Activated CD4-positive, alpha-beta memory T cell treated with anti-CD3 and anti-CD28 coated beads, Interleukin-2, amount 10 ng/mL, durations not matched to agents 7 days and 5 days (primary cell): ENCODE data around the gene CHST11. TPM values are rescaled to one million over a fixed set of nuclear protein-coding genes. Genes with fewer than 3 reads are reported as not detected.
A peak's percentile ranks its signal among the peaks of the same experiment; 100 is the strongest.

Experiments used
- CTCF ChIA-PET: fragments of 350-600 bp; sonication (Branson Sonifier 250); formaldehyde crosslinking; loops from one replicate; lab custom pipeline; 2021; ENCODE audit warnings: antibody characterized with exemption, inconsistent platforms; lab: Charles Lee
- POLR2A ChIA-PET: fragments of 350-600 bp; sonication (Branson Sonifier 250); formaldehyde crosslinking; loops from one replicate; lab custom pipeline; 2021; ENCODE audit warnings: antibody characterized with exemption; lab: Charles Lee
- DNase-seq: peaks from one replicate; pipeline ENCODE4 v3.0.0-alpha.2; 2020
- H3K27ac Mint-ChIP-seq: one replicate; pipeline ENCODE4 v1.8.0; 2021; ENCODE audit warnings: mild to moderate bottlenecking, mixed read lengths
- H3K27me3 Mint-ChIP-seq: one replicate; pipeline ENCODE4 v1.8.0; 2021; ENCODE audit warnings: mixed read lengths
- H3K36me3 Mint-ChIP-seq: one replicate; pipeline ENCODE4 v1.8.0; 2021; ENCODE audit warnings: low read depth, mixed read lengths
- H3K4me1 Mint-ChIP-seq: one replicate; pipeline ENCODE4 v1.8.0; 2021; ENCODE audit warnings: mixed read lengths
- H3K4me3 Mint-ChIP-seq: one replicate; pipeline ENCODE4 v1.8.0; 2021; ENCODE audit warnings: mild to moderate bottlenecking, mixed read lengths
- H3K9me3 Mint-ChIP-seq: one replicate; pipeline ENCODE4 v1.8.0; 2021; ENCODE audit warnings: mixed read lengths
- total RNA-seq, 2 experiments: library from RNA; stranded (reverse); gene quantifications; one replicate each; pipeline ENCODE4 v1.2.3, GENCODE V29; 2021

The CHST11 gene
- total RNA-seq, 2 experiments from 2014 or later, result 124 to 125 TPM

- H3K27me3 Mint-ChIP-seq, result no peaks in the 10 kb centered on the region
- CTCF ChIA-PET, result no interaction called here
- peaks cover 60% of the 10 kb centered on the region for H3K4me1 Mint-ChIP-seq
- H3K4me3 Mint-ChIP-seq, result no peak overlapping the region
- no peak overlapping the region for H3K27ac Mint-ChIP-seq
- POLR2A ChIA-PET, result interaction anchor here (5.0 kb wide), 1 partner anchor 14 kb away, joined by 33 read pairs; no protein-coding TSS in a partner anchor
- DNase-seq, result no peak
- no peaks in the 10 kb centered on the region for H3K9me3 Mint-ChIP-seq
- H3K36me3 Mint-ChIP-seq, result peaks cover 26% of the 10 kb centered on the region
These were observed 216.5 kb downstream of the CHST11 start for GRCh38 chr12:104673294-104673693.

DNA sequence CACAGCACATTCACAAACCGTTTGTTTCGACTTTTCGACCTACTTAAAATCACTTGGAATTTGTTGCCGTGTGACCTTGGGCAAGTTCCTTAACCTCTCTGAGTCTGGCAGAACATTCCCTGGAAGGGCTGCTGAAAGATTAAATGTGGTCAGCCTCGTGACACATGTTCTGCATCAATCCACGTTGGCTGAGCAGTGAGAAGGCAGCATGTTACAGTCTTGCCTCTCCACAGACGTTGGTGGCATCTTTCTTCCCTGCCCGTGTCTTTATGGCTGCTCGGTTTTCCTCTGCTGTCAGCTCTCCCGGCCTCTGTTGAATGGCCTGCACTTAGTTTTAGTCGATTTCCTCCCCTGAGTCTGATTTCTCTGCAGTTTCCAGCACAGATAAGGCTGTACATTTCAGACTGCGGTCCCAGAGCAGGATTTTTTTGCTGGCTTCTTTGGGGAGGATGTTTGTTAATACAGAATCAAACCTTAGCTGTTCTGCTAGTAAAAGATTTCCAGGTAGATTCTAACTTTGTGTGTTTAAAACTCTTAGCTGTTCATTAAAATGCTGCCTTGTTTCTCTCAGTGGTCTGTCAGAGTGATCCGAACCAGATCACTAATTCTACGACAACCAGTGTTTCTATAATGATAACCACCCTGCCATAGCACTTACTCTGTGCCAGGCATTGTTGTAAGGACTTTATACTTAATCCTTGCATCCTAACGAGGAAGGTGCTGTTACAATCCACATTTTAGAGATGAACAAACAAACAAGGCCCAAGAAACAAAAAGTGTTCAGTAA is 217.1 kb downstream of the CHST11 start:
- H3K9me3 Mint-ChIP-seq, result no peaks in the 10 kb centered on the region
- DNase-seq, result no peak
- ChIA-PET POLR2A (interaction anchor here (5.0 kb wide), 1 partner anchor 14 kb away, joined by 33 read pairs; no protein-coding TSS in a partner anchor), CTCF (no interaction called here)
- H3K27ac Mint-ChIP-seq, result no peak overlapping the region
- peaks cover 28% of the 10 kb centered on the region for H3K36me3 Mint-ChIP-seq
- no peak overlapping the region for H3K4me3 Mint-ChIP-seq
- H3K27me3 Mint-ChIP-seq, result no peaks in the 10 kb centered on the region
- peaks cover 59% of the 10 kb centered on the region for H3K4me1 Mint-ChIP-seq

- no peak for DNase-seq
- ChIA-PET CTCF (no interaction called here), POLR2A (no interaction called here)
- Mint-ChIP-seq H3K4me3 (no peak overlapping the region), H3K27me3 (no peaks in the 10 kb centered on the region), H3K9me3 (no peaks in the 10 kb centered on the region), H3K27ac (no peak overlapping the region), H3K4me1 (peaks cover 55% of the 10 kb centered on the region), H3K36me3 (peaks cover 20% of the 10 kb centered on the region)
These were observed 219.9 kb downstream of the CHST11 start for GRCh38 chr12:104676636-104677035.

DNA sequence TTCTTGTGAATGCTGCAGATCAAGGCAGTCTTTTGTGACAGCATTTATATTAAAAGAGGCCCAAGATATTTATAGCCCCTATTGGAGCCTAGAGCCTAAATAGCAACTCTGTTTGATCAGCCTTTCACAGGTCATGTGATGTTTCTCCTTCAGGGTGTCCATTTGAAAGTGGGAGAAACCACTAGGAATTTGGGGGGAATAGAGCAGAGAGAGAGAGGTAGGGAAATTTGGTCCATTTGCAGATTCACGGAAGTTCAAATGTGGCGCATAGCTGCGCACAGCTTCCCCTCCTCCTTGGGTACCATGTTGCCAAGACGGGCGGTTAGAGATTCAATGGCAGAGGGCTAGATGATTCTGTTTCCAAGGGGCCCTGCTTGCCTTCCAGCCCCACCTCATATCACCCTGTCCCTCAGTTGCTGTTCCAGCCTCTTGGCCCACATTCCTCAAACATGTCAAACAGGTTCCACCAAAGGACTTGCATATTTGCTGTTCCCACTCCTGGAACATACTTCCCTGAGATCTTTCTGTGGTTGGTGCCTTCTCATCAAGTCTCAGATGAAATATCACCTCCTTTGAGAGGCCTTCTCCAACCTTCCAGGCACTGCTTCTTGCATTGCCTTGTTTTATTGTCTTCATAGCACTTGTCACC is 220.8 kb downstream of the CHST11 start:
- no peak for DNase-seq
- no peaks in the 10 kb centered on the region for H3K27me3 Mint-ChIP-seq
- ChIA-PET CTCF (no interaction called here), POLR2A (no interaction called here)
- H3K27ac Mint-ChIP-seq, result no peak overlapping the region
- H3K36me3 Mint-ChIP-seq, result peaks cover 23% of the 10 kb centered on the region
- H3K9me3 Mint-ChIP-seq, result no peaks in the 10 kb centered on the region
- no peak overlapping the region for H3K4me3 Mint-ChIP-seq
- peaks cover 53% of the 10 kb centered on the region for H3K4me1 Mint-ChIP-seq

GRCh38 chr12:104680070-104680469 is 223.3 kb downstream of the CHST11 start:
- ChIA-PET CTCF (no interaction called here), POLR2A (no interaction called here)
- peaks cover 67% of the 10 kb centered on the region for H3K4me1 Mint-ChIP-seq
- no peak overlapping the region for H3K4me3 Mint-ChIP-seq
- peaks cover 34% of the 10 kb centered on the region for H3K36me3 Mint-ChIP-seq
- H3K27ac Mint-ChIP-seq, result no peak overlapping the region
- no peaks in the 10 kb centered on the region for H3K27me3 Mint-ChIP-seq
- peak; percentile 49 for DNase-seq
- H3K9me3 Mint-ChIP-seq, result no peaks in the 10 kb centered on the region

- CTCF ChIA-PET, result no interaction called here
- Mint-ChIP-seq H3K4me1 (peaks cover 72% of the 10 kb centered on the region), H3K9me3 (no peaks in the 10 kb centered on the region), H3K36me3 (peaks cover 38% of the 10 kb centered on the region), H3K27ac (peak overlapping the region; percentile 74), H3K4me3 (no peak overlapping the region), H3K27me3 (no peaks in the 10 kb centered on the region)
- no peak for DNase-seq
- POLR2A ChIA-PET, result no interaction called here
These were observed 223.7 kb downstream of the CHST11 start for GRCh38 chr12:104680491-104680890.

DNA sequence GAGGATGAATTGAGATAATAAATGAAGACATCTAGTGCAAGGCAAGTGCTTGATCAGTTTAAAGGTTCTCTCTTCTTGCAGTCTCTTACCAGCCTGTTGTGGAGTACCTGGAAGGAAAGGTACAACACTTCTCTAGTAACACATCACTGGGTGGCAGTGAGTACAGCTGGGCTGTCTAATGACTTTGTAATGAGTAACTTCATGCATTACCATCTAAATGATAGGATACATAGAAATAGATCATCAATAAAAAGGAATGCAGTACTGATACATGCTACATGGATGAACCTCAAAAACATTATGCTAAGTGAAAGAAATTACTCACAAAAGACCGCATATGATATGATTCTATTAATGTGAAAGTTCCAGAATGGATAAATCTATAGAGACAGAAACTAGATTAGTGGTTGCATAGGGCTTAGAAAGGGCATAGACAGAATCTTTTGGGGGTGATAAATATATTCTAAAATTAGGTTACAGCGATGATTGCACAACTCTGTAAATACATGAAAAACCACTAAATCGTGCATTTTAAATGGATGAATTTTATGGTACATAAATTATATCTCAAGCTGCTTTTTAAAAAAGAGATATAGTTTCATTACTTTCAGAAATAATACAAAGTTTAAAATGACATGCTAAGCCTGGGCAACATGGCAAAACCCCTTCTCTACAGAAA is 224.4 kb downstream of the CHST11 start:
- Mint-ChIP-seq H3K36me3 (peaks cover 44% of the 10 kb centered on the region), H3K4me3 (peak overlapping the region; percentile 27), H3K27ac (peak overlapping the region; percentile 74), H3K9me3 (peaks cover under 1% of the 10 kb centered on the region), H3K4me1 (peaks cover 78% of the 10 kb centered on the region), H3K27me3 (no peaks in the 10 kb centered on the region)
- DNase-seq, result no peak
- ChIA-PET CTCF (no interaction called here), POLR2A (interaction anchor here (0.7 kb wide), 1 partner anchor 19 kb away, joined by 3 read pairs; no protein-coding TSS in a partner anchor)

- peak overlapping the region; percentile 73 for H3K4me3 Mint-ChIP-seq
- peaks cover 90% of the 10 kb centered on the region for H3K4me1 Mint-ChIP-seq
- H3K27me3 Mint-ChIP-seq, result no peaks in the 10 kb centered on the region
- peaks cover 4% of the 10 kb centered on the region for H3K9me3 Mint-ChIP-seq
- H3K36me3 Mint-ChIP-seq, result peaks cover 45% of the 10 kb centered on the region
- peak; percentile 84 for DNase-seq
- ChIA-PET POLR2A (interaction anchor here (1.2 to 1.8 kb wide), 5 partner anchors 9 to 216 kb away, joined by 3 to 4 read pairs (median 3); no protein-coding TSS in a partner anchor), CTCF (no interaction called here)
- H3K27ac Mint-ChIP-seq, result peak overlapping the region; percentile 85
These were observed 226.1 kb downstream of the CHST11 start for GRCh38 chr12:104682790-104683279.

GRCh38 chr12:104683831-104684503 is 227.2 kb downstream of the CHST11 start:
- CTCF ChIA-PET, result no interaction called here
- H3K27me3 Mint-ChIP-seq, result no peaks in the 10 kb centered on the region
- no peak for DNase-seq
- POLR2A ChIA-PET, result interaction anchor here (0.9 to 1.4 kb wide), 5 partner anchors 8 to 217 kb away, joined by 3 read pairs; no protein-coding TSS in a partner anchor
- no peak overlapping the region for H3K4me3 Mint-ChIP-seq
- H3K27ac Mint-ChIP-seq, result peak overlapping the region; percentile 85
- H3K36me3 Mint-ChIP-seq, result peaks cover 52% of the 10 kb centered on the region
- H3K4me1 Mint-ChIP-seq, result peaks cover 91% of the 10 kb centered on the region
- peaks cover 4% of the 10 kb centered on the region for H3K9me3 Mint-ChIP-seq

DNA sequence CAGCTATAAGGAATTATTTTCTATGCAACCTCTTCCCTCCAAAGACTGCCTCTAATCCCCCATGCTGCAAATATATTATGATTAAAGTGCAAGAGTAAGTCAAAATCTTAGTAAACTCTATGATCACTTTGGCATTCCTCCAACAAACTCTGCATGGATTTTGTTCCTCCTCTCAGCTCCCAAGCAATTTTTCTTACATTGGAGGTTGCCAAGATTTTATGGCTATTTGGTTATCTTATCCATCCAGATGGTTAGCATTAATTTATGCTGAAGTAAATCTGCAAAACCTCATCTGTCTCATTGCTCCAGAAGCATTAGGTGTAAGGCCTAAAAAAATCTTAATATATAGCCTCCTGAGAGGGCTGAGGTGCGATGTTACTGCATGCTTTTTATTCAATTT is 228.1 kb downstream of the CHST11 start:
- POLR2A ChIA-PET, result interaction anchor here (0.9 to 1.2 kb wide), 3 partner anchors 10 to 225 kb away, joined by 3 to 4 read pairs (median 3); no protein-coding TSS in a partner anchor

GRCh38 chr12:104685366-104685765 is 228.6 kb downstream of the CHST11 start:
- no peak overlapping the region for H3K4me3 Mint-ChIP-seq
- CTCF ChIA-PET, result no interaction called here
- POLR2A ChIA-PET, result interaction anchor here (1.2 kb wide), 1 partner anchor 226 kb away, joined by 4 read pairs; no protein-coding TSS in a partner anchor
- DNase-seq, result no peak
- H3K9me3 Mint-ChIP-seq, result peaks cover 4% of the 10 kb centered on the region
- H3K4me1 Mint-ChIP-seq, result peaks cover 91% of the 10 kb centered on the region
- no peaks in the 10 kb centered on the region for H3K27me3 Mint-ChIP-seq
- peaks cover 66% of the 10 kb centered on the region for H3K36me3 Mint-ChIP-seq
- peak overlapping the region; percentile 97 for H3K27ac Mint-ChIP-seq

More for the DNA sequence above, 228.1 kb downstream of the CHST11 start:
- H3K4me1 Mint-ChIP-seq, result peaks cover 92% of the 10 kb centered on the region
- peaks cover 62% of the 10 kb centered on the region for H3K36me3 Mint-ChIP-seq
- CTCF ChIA-PET, result no interaction called here
- DNase-seq, result no peak
- H3K27ac Mint-ChIP-seq, result no peak overlapping the region
- H3K4me3 Mint-ChIP-seq, result no peak overlapping the region
- H3K27me3 Mint-ChIP-seq, result no peaks in the 10 kb centered on the region
- H3K9me3 Mint-ChIP-seq, result peaks cover 4% of the 10 kb centered on the region

GRCh38 chr12:104686196-104686595 is 229.4 kb downstream of the CHST11 start:
- ChIA-PET POLR2A (interaction anchor here (1.0 to 1.2 kb wide), 2 partner anchors 226 to 228 kb away, joined by 3 to 4 read pairs; no protein-coding TSS in a partner anchor), CTCF (no interaction called here)
- peaks cover 89% of the 10 kb centered on the region for H3K4me1 Mint-ChIP-seq
- peak overlapping the region; percentile 97 for H3K27ac Mint-ChIP-seq
- peaks cover 4% of the 10 kb centered on the region for H3K9me3 Mint-ChIP-seq
- peaks cover 69% of the 10 kb centered on the region for H3K36me3 Mint-ChIP-seq
- DNase-seq, result no peak
- H3K4me3 Mint-ChIP-seq, result no peak overlapping the region
- no peaks in the 10 kb centered on the region for H3K27me3 Mint-ChIP-seq
